Right atrium auricular region (tissue), 2 donors: ENCODE measurements around the gene RPS27. TPM values are rescaled to one million over a fixed set of nuclear protein-coding genes. Genes with fewer than 3 reads are reported as not detected.
"Not testable (repeated sequence)": the region's sequence is repeated elsewhere in the genome, so short reads cannot be mapped to it uniquely, and the experiment has no call there.

Source experiments
- DNase-seq: peaks from one replicate; pipeline ENCODE4 v3.0.0-alpha.2; 2019; ENCODE audit warnings: low spot score
- H3K27ac ChIP-seq, 2 donors: fragments of 200-600 bp; sonication (generic); 1 replicate in 1 of 2; 2 replicates in 1 of 2; pipeline ENCODE4 v1.5.1; 2016 to 2019
- H3K27me3 ChIP-seq, 2 donors: fragments of 200-600 bp; sonication (generic); one replicate each; pipeline versions ENCODE4 v1.5.1 to v1.6.0; 2017 to 2019
- H3K36me3 ChIP-seq: fragments of 200-600 bp; sonication (generic); one replicate; pipeline ENCODE4 v1.5.1; 2016
- H3K4me1 ChIP-seq, 2 donors: fragments of 200-600 bp; sonication (generic); one replicate each; pipeline versions ENCODE4 v1.5.1 to v1.6.0; 2017 to 2019
- H3K4me3 ChIP-seq, 2 donors: fragments of 200-600 bp; sonication (generic); 1 replicate in 1 of 2; 2 replicates in 1 of 2; pipeline ENCODE4 v1.5.1; 2017 to 2019; ENCODE audit warnings: mild to moderate bottlenecking in 1 of 2, moderate library complexity in 1 of 2
- H3K9me3 ChIP-seq, 2 donors: fragments of 200-600 bp; sonication (generic); one replicate each; pipeline ENCODE4 v1.5.1; 2019
- total RNA-seq, 2 donors: library from RNA; depleted of rRNA; stranded (reverse); fragments of >200 nt; gene quantifications; one replicate each; pipeline ENCODE4 v1.1.0, GENCODE V29; 2016
- TF ChIP-seq, protein P1 (sequence below), 2 donors: fragments of 200-600 bp; sonication (generic); IDR thresholded peaks; one replicate each; pipeline ENCODE4 v1.5.1; 2019; ENCODE audit warnings: antibody characterized with exemption in 2 of 2

Gene RPS27
- total RNA-seq, 2 donors from 2014 or later: 709 to 1,582 TPM

- no peaks in the 10 kb centered on the region for H3K9me3 ChIP-seq
- peaks cover 0 to 23% of the 10 kb centered on the region in 2 donors for H3K4me1 ChIP-seq
- no peaks in the 10 kb centered on the region for H3K27me3 ChIP-seq
- peak; percentile 93 for DNase-seq
- TF ChIP-seq, protein P1, sequence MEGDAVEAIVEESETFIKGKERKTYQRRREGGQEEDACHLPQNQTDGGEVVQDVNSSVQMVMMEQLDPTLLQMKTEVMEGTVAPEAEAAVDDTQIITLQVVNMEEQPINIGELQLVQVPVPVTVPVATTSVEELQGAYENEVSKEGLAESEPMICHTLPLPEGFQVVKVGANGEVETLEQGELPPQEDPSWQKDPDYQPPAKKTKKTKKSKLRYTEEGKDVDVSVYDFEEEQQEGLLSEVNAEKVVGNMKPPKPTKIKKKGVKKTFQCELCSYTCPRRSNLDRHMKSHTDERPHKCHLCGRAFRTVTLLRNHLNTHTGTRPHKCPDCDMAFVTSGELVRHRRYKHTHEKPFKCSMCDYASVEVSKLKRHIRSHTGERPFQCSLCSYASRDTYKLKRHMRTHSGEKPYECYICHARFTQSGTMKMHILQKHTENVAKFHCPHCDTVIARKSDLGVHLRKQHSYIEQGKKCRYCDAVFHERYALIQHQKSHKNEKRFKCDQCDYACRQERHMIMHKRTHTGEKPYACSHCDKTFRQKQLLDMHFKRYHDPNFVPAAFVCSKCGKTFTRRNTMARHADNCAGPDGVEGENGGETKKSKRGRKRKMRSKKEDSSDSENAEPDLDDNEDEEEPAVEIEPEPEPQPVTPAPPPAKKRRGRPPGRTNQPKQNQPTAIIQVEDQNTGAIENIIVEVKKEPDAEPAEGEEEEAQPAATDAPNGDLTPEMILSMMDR (IDR thresholded peaks at IDR 0.05): peak in 1 of 2 donors; percentile 17
- peak within 1 kb of the TSS; percentile 93 to 98 for H3K4me3 ChIP-seq
- H3K36me3 ChIP-seq: peaks cover 30% of the 10 kb centered on the region
- peak within 1 kb of the TSS; percentile 94 to 96 for H3K27ac ChIP-seq
These were observed 13.0 kb upstream of the RPS27 start, which contains the start of gene JTB for GRCh38 chr1:153977250-153978240. Gene JTB (minus strand): TSS chr1:153977674. CDS start chr1:153977252, 422 bp downstream.

- no peaks in the 10 kb centered on the region for H3K27me3 ChIP-seq
- no peak for DNase-seq
- H3K36me3 ChIP-seq: peaks cover 27% of the 10 kb centered on the region
- no peaks in the 10 kb centered on the region for H3K9me3 ChIP-seq
- peak overlapping the region; percentile 94 to 96 for H3K27ac ChIP-seq
- TF ChIP-seq, protein P1 (IDR thresholded peaks at IDR 0.05): no peak
- H3K4me3 ChIP-seq: peak overlapping the region; percentile 93 to 98
- H3K4me1 ChIP-seq: peaks cover 0 to 23% of the 10 kb centered on the region in 2 donors
These were observed 12.2 kb upstream of the RPS27 start for GRCh38 chr1:153978274-153978909.

DNA sequence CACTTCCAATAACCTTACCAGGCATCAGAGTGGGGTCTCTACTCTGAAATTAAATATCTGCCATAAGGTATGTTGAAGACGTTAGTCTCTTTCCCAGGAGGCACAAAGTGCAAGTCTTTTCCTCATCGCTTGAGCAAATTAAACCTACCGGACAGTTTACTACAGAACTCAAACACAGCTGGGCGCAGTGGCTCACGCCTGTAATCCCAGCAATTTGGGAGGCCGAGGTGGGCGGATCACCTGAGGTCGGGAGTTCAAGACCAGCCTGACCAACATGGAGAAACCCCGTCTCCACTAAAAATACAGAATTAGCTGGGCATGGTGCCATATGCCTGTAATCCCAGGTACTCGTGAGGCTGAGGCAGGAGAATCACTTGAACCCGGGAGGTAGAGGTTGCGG, 11.5 kb upstream of the RPS27 start:
- H3K4me3 ChIP-seq, DNase-seq, H3K9me3 ChIP-seq, H3K27me3 ChIP-seq, H3K27ac ChIP-seq: not testable (repeated sequence)
- peaks cover 0 to 23% of the 10 kb centered on the region in 2 donors for H3K4me1 ChIP-seq
- peaks cover 20% of the 10 kb centered on the region for H3K36me3 ChIP-seq

- not testable (repeated sequence) for H3K4me3 ChIP-seq, H3K27ac ChIP-seq, H3K36me3 ChIP-seq, H3K27me3 ChIP-seq, DNase-seq, H3K9me3 ChIP-seq
- peaks cover 0 to 33% of the 10 kb centered on the region in 2 donors for H3K4me1 ChIP-seq
These were observed 8.8 kb upstream of the RPS27 start for GRCh38 chr1:153981735-153982134.

- no peaks in the 10 kb centered on the region for H3K27me3 ChIP-seq
- H3K4me1 ChIP-seq: peaks cover 0 to 26% of the 10 kb centered on the region in 2 donors
- peak overlapping the region in 1 of 2 donors; percentile 85 for H3K27ac ChIP-seq
- H3K36me3 ChIP-seq: no peaks in the 10 kb centered on the region
- peak overlapping the region in 1 of 2 donors; percentile 64 for H3K4me3 ChIP-seq
- DNase-seq: no peak
- TF ChIP-seq, protein P1 (IDR thresholded peaks at IDR 0.05): no peak
- no peaks in the 10 kb centered on the region for H3K9me3 ChIP-seq
These were observed 6.3 kb upstream of the RPS27 start for GRCh38 chr1:153984123-153984894.

DNA sequence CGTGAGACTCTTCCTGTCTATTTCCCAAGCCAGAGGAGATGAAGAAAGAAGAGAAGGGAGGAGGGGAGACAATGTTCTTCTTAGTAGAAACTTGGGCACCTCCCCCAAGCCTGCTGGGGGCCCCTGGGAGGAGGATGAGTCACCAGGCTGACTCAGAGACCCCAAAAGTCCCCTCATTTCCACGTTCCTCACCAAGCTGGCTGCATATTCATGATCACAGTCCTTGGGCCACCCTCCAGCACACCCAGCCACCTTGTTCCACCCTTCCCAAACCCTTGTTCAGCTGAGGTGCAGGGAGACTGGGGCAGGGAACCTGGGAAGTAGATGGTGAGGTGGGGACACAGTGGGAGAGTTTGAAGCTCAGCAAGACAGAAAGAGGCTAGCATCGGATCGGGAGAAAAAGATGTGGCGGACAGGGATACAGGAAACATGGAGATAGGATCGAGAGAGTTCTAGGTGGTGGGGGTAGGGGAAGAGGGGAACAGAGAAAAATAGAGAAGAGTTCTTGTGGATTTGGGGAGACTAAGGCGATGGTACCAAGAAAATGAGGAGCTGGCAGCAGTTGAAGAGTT, 5.1 kb upstream of the RPS27 start:
- H3K27me3 ChIP-seq: no peaks in the 10 kb centered on the region
- peak; percentile 80 for DNase-seq
- TF ChIP-seq, protein P1 (IDR thresholded peaks at IDR 0.05): no peak
- no peaks in the 10 kb centered on the region for H3K9me3 ChIP-seq
- H3K4me1 ChIP-seq: peaks cover 0 to 26% of the 10 kb centered on the region in 2 donors
- peak overlapping the region; percentile 85 to 89 for H3K27ac ChIP-seq
- no peaks in the 10 kb centered on the region for H3K36me3 ChIP-seq
- peak overlapping the region; percentile 51 to 64 for H3K4me3 ChIP-seq
